T-helper 1 cell (primary cell): Measurements from ENCODE around the gene TAF1B.

ENCODE experiments used
- DNase-seq, 5 donors: peaks; one replicate each; pipeline ENCODE4 v3.0.0-alpha.2; 2012 to 2020
- total RNA-seq, 4 donors: gene quantifications; one replicate each; lab custom pipeline; 2026; lab: John Stamatoyannopoulos, UW

TAF1B gene
- 14.0 to 23.1 (median 20.6) reads per million in 4 donors for total RNA-seq

GRCh38 chr2:9843229-9844035 is at the start of gene TAF1B:
Gene TAF1B (plus strand): TSS chr2:9843474. CDS start chr2:9843542, 68 bp downstream.
- peak; percentile 63 to 94 (median 79) for DNase-seq

- DNase-seq, result no peak
Measured at GRCh38 chr2:9793918-9794717, 49.2 kb upstream of the TAF1B start.

DNA sequence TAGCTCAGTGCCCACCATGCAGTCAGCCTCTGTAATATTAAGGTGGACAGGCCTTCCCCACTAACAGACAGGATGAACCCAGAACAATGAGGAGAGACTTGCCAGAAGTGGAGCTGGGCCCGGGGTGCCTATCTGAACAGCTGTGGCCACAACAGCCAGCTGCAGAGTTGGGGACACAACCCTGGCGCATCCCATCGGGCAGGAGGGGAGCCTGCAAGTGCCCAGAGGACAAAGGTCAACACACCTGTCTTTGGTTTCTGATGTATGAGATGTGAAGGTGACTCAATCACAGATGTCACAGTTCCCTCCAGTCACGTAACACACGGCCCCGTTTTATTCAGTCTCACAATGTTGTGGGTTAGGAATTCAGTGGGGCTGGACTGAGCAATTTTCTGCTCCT is 48.2 kb upstream of the TAF1B start:
- DNase-seq, result no peak

- DNase-seq, result no peak
Measured at GRCh38 chr2:9796056-9797010, 46.9 kb upstream of the TAF1B start.

GRCh38 chr2:9797086-9797485 is 46.2 kb upstream of the TAF1B start:
- DNase-seq, result no peak

- DNase-seq, result no peak
Measured at GRCh38 chr2:9797681-9798556, 45.4 kb upstream of the TAF1B start.

GRCh38 chr2:9799011-9799596 is 44.2 kb upstream of the TAF1B start:
- peak in 1 of 5 donors; percentile 61 for DNase-seq

DNA sequence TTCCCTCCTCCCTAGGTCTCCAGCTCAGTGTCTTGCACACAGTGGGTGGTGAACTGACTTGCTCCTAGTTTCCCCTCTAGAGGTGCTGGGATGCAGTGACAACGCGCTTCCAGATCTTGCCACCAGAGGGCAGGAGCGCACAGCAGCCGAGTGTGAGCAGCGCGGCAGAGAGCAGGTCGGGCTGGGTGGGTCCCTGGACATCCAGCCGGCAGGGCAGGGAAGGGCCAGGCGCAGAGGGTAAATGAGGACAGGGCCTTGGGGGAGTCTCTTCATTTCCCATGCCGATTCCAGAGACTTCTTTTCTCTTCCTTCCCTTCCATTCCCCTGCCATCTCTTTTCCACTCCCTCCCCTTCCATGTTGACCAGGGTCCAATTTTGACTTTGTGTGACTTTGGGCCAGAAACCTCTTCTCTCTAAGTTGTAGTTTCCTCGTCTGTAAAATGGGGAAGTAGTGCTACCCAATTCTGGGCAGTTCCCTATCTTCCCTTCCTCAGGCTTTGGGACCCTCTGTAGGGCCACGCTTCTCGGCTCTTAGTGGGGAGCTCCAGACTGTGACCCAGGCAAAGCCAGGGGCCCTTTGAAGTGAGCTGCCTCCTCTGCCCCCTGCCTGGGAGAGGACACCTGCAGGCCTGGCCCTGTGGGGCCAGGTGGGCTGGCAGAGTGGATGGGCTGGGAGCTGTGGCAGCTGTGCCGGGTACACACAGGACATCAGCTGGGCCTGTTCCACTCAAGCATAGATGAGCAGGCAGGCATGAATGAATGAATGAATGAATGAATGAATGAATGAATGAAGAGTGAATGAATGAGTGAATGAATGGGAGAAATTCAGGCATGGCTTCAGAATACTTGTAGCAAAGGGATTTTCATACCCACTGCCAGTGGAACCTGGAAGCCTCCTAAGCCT is 43.3 kb upstream of the TAF1B start:
- peak; percentile 58 to 85 (median 69) for DNase-seq

- DNase-seq, result no peak
Measured at GRCh38 chr2:9800639-9800974, 42.7 kb upstream of the TAF1B start.

GRCh38 chr2:9800975-9801726 is 42.1 kb upstream of the TAF1B start:
- peak; percentile 32 to 55 (median 38) for DNase-seq

DNA sequence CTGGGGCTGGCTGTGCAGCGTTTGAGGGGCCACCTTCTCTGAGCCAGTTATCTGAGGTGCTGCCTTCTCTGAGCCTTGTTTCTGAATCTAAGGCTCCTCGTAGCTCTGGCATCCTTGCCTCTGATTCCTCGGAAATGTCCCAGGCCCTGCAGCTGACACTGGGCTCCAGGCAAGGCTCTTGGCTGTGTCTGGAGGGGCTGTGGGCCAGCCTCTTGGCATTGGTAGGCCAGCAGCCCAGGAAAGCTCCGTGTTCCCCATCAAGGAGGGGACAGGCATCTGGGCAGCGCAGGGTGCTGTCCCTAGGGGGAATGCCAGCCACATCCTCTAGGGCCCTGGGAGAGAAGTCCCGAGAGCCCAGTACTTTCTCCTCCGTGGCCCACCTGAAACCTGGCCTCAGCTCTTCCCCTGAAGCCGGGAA is 40.7 kb upstream of the TAF1B start:
- DNase-seq, result no peak

- DNase-seq, result no peak
Measured at GRCh38 chr2:9803023-9803805, 40.1 kb upstream of the TAF1B start.

GRCh38 chr2:9805435-9806297 is 37.6 kb upstream of the TAF1B start:
- no peak for DNase-seq

DNA sequence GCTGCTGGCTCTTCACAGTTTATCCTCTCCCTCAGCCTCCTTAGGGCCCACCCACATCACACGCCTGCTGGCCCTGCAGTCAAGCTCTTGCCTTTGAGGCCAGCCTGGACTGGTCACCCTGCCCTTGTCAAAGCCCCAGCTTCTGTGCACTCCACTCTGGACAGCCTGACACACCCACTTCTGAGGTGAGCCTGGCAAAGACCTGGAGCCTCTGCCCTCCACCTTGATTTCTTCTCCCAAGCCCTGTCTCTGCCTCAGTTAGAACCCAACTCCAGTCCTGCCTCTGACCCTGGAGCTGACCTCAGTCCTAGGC is 37.0 kb upstream of the TAF1B start:
- DNase-seq, result no peak

GRCh38 chr2:9806656-9807055 is 36.6 kb upstream of the TAF1B start:
- DNase-seq, result no peak

DNA sequence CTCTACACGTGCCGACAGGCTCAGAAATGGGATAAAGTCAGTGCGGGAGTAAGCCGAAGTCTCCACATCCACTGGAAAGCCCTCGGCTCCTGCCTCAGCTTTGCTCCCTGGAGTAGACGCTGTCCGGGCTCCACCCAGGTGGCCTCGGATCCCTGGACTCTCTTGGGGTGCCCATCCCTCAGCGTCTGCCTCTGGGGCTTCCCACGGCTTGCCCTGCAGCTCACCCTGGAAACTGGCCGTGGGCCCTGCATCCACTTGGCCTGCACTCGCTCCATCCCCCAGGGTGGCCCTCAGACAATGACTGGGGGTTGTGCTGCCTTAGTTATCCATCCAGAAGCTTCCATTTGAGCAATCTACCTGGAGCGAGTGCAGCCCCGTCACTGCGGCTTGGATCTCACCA is 36.2 kb upstream of the TAF1B start:
- DNase-seq, result no peak

- DNase-seq, result no peak
Measured at GRCh38 chr2:9807555-9808305, 35.5 kb upstream of the TAF1B start.
